Ramos (cell line): ENCODE measurements around the gene CLRN2.

Source experiments
- in situ Hi-C: fragments of 300-500 bp; cut with MboI; formaldehyde crosslinking; loops from one replicate; pipeline ENCODE4 v1.14.3; 2022; ENCODE audit warnings: low sequenced_read_pairs; ENCODE audit not compliant: unreplicated experiment

The CLRN2 gene

GRCh38 chr4:17500574-17500973, 14.4 kb upstream of the CLRN2 start:
- in situ Hi-C loops, result no loop called here

- in situ Hi-C loops, result no loop called here
Observed at GRCh38 chr4:17502756-17503155, 12.2 kb upstream of the CLRN2 start.

GRCh38 chr4:17504081-17504480, 10.9 kb upstream of the CLRN2 start:
- in situ Hi-C loops, result no loop called here

GRCh38 chr4:17510582-17510981, 4.4 kb upstream of the CLRN2 start:
- in situ Hi-C loops, result no loop called here

- in situ Hi-C loops, result no loop called here
Observed at GRCh38 chr4:17511051-17511450, 3.9 kb upstream of the CLRN2 start.

GRCh38 chr4:17511509-17511949, 3.4 kb upstream of the CLRN2 start:
- in situ Hi-C loops, result no loop called here

GRCh38 chr4:17511950-17512795, 2.8 kb upstream of the CLRN2 start, which contains the start of gene QDPR:
QDPR (minus strand) TSS chr4:17512090; CDS start chr4:17512054, 36 bp downstream.
- in situ Hi-C loops, result no loop called here

- in situ Hi-C loops, result no loop called here
Observed at GRCh38 chr4:17512973-17513665, 1.8 kb upstream of the CLRN2 start.

- in situ Hi-C loops, result no loop called here
Observed at GRCh38 chr4:17515445-17516407, 761 bp downstream of the CLRN2 start.

GRCh38 chr4:17516980-17517379, 2.0 kb downstream of the CLRN2 start:
- in situ Hi-C loops, result no loop called here

- in situ Hi-C loops, result no loop called here
Observed at GRCh38 chr4:17517664-17518063, 2.7 kb downstream of the CLRN2 start.

GRCh38 chr4:17521595-17521994, 6.6 kb downstream of the CLRN2 start:
- in situ Hi-C loops, result no loop called here

- in situ Hi-C loops, result no loop called here
Observed at GRCh38 chr4:17523662-17524061, 8.7 kb downstream of the CLRN2 start.

- in situ Hi-C loops, result no loop called here
Observed at GRCh38 chr4:17526695-17527477, 11.9 kb downstream of the CLRN2 start.

GRCh38 chr4:17528551-17529165, 13.7 kb downstream of the CLRN2 start:
- in situ Hi-C loops, result no loop called here

GRCh38 chr4:17531538-17532285, 16.7 kb downstream of the CLRN2 start:
- in situ Hi-C loops, result no loop called here

GRCh38 chr4:17534705-17535104, 19.7 kb downstream of the CLRN2 start:
- in situ Hi-C loops, result no loop called here

- in situ Hi-C loops, result no loop called here
Observed at GRCh38 chr4:17535242-17535641, 20.3 kb downstream of the CLRN2 start.
